ENCODE data around the gene SOWAHC.

The SOWAHC gene

DNA sequence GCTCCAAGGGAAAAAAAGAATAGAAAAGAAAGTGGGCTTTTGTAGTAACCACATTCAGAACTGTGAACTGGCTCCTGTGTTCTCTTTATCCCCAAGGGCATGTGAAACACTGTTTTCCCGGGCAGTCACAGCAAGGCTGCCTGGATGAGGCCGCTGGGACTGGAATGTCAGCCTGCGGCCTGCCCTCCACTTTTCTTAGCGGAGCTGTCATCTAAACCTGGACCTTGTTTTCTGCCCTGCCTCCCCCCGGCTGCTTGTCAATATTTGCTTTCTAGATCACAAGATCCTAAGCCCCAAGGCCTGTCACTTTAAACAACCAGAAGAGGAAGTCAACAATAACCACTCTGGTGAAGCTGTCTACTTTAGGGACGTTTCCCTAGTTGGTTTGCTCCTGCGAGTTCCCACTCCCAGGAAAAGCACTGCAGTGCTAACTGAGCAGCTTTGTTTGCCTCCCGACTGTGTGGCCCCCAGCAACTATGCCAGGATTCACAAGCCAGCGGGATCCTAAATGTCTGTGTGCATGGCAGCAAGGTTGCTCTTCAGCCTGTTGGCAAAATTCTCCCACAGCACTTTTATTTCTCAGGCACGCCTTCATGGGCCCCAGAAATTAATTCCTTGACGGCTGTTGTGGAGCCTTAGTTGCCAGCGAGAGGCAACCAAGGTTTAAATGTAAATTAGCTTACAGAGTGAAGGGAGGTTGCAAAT lies 30.6 kb downstream of the SOWAHC start:
- DNase-seq (ENCODE audit: low read depth in 2 of 2), result no peak

DNA sequence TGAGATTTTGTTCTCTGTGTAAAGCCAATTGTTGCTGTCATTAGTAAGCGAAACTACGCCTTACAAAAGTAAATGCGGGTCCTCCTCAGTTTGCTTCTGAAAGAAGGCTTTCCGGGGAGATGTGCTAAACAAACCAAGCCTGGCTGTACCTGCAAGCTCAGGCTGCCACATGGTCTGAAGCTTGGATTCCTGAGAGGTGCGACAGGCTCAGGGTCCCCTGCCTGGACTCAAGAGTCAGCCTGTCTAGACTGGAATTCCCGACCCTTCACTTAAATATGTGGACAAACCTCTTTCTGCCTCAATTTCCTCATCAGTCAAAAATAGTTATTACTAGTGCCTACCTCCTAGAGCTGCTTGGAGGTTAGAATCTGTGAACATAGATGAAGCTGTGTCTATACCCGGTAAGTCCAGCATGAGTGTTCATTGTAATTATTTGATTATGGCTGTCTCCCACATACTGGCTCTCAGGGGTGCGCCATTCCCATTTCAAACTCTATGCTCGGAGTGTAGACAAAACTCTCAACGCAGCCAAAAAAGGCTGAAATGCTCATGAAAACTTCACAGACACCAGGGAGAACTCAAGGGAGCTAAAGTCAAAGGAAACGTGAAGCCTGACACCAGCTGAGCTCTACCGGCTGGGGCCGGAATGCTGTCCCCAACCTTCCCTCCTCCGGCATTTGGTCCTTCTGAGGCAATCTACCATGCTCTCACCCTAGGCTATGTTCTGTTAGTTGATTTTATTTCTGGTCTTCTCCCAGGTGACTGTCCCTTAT lies 31.4 kb downstream of the SOWAHC start:
- DNase-seq (ENCODE audit: low read depth in 2 of 2), result no peak

DNA sequence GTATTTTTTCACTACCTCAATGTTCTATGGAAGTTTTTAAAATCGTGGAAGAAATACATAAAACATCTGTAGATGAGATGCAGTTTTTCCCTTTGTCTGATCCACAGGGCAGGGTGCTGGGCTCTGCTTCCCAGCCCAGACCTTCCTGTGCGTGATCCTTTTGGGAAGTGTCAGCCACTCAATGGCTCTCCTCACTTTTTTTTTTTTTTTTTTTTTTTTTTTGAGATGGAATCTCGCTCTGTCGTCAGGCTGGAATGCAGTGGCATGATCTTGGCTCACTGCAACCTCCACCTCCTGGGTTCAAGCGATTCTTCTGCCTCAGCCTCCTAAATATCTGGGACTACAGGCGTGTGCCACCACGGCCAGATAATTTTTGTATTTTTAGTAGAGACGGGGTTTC lies 32.8 kb downstream of the SOWAHC start:
- DNase-seq (ENCODE audit: low read depth in 2 of 2), result no peak

DNA sequence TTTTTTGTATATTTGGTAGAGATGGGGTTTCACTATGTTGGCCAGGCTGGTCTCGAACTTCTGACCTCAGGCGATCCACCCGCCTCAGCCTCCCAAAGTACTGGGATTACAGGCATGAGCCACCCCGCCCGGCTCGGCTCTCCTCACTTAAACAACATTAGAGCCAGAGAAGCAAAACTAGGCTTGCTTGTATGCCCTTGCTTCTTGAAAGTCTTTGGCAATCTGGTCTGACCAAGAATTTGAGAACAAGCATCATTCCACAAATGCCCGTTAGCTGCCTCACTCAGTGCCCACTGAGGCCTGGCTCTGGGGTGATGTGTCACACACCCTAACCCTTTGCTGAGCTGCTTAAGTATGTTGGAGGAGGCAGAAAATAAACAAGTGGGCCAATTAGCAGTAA lies 33.5 kb downstream of the SOWAHC start:
- no peak for DNase-seq (ENCODE audit: low read depth in 2 of 2)

DNA sequence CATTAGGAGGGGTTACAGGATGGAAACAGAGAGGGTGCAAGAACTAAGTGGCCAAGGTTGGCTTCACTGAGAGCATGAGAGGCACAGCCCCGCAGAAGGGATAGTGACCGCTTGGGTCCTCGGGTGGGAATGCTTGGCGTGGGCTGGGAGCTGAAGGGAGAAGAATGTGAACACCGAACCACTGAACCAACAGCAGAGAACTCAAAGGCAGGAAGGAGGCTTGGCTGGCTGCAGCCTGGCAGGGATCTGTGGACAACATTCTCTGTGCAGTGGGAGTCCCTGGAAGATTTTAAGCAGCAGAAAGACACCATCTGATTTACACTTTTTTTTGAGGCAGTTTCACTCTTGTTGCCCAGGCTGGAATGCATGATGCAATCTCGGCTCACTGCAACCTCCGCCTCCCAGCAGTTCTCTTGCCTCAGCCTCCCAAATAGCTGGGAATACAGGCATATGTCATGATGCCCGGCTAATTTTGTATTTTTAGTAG lies 33.9 kb downstream of the SOWAHC start:
- DNase-seq (ENCODE audit: low read depth in 2 of 2), result no peak

DNA sequence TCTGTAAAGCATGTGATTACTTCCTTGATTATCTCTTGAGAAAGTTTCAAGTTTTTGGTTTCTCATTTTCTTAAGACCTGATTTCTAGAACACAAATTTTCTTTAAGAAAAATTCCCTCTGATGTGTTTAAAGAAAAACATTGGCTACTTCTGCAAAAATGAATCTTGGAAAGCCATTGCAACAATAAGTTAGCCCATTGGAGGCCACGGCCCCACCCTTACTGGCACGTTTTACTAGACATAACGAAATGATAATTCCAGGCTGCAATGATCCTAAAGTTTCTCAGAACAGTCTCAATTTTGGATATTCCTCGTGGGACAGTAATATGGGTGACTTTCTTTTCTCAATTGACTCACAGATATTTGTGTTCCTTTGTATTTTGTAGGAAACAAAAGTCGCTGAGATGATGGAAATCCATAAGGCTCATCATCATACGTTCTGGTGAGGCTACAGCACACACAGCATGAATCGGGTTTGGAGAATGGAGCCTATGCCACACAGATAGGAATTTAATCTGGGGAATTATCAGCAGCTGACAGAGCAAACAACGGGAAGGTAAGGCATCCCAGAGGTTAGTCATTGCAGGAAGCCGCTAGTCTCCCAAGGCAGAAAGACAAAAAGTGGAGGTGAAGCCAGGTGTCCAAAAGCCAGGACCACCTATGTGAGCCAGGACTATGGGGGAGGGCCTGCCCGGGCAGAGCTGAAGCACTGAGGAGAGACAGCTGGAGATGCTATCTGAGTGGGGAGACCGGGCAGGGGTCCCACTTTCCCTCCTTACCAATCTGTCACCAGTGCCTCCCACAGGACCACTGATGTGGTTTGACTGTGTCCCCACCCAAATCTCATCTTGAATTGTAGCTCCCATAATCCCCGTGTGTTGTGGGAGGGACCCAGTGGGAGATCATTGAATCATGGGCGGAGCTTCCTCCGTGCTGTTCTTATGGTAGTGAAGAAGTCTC lies 35.9 kb downstream of the SOWAHC start:
- no peak for DNase-seq (ENCODE audit: low read depth in 2 of 2)

DNA sequence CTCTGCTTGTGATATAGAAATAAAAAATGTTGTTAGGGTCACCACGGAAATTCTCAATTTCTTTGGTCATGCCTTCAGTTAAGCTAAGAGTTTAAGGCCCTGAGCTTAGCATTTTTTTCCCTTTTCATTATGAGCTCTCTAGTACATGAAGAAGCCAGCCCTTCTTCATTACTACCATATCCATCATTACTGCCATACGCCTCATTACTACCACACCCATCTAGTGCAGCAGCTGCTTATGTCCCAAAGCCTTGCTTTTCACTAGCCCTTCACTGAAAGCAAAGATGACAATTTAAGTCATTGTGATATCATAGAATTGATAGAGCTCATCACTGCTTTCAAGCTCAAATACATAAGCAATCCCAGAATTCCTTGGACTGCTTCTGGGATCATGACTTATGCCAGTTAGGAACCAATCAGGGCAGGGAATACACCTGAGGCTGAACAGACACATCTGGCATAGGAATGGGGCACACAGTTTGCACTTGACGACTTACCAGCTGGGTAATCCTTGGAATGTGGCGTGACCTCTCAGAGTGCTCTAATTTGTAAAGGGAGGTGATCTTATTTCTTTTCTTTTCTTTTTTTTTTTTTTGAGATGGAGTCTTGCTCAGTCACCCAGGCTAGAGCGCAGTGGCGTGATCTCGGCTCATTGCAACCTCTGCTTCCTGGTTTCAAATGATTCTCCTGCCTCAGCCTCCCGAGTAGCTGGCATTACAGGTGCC lies 40.3 kb downstream of the SOWAHC start:
- no peak for DNase-seq (ENCODE audit: low read depth in 2 of 2)

DNA sequence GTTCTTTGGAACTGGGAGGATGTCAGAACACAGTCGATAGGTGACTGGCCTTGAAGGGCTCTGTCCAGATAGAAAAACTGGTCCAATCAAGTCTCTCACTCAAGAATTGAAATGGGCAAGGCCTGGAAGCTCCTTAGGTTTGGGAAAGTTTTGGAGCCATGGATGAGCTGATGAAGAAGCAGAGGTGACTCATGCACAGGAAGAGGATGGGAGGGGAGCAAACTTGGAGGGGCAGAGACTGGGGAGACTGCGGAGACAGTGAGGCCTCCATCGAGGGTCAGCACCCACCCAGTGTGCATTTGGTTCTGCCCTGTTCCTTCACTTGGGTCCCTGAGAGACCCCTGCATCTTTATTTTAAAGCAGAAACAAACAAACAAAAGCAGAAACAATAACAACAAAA lies 41.1 kb downstream of the SOWAHC start:
- DNase-seq (ENCODE audit: low read depth in 2 of 2), result no peak

DNA sequence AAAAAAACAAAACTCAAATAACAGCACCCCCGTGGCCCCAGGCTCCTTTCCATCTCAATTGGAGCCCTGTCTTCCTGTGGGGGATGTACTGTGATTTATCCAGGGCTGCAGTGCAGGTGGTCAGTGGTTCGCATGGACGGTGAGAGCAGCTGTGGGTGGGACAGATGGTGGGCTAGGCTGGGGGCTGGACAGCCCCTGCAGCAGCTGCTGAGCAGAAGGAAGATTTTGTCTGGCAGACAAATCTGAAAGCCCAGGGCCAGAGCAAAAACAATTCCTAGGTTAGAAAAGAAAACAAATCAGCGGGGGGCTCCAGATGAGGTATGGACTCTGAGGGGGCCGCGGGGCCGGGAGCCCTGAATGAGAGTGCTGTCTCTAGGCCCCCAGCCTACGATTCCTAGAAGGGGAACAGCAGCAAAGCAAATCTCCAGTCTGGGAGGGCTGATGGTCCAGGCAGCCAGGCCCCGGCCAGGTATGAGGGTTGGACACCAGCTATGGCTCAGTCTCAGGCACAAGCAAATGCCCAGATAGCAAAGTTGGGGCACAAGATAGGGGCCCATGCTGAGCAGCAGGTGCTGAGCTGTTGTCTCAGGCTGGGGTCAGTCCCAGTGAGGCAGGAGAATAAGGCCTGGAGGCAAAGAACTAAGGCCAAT lies 45.4 kb downstream of the SOWAHC start:
- no peak for DNase-seq (ENCODE audit: low read depth in 2 of 2)

DNA sequence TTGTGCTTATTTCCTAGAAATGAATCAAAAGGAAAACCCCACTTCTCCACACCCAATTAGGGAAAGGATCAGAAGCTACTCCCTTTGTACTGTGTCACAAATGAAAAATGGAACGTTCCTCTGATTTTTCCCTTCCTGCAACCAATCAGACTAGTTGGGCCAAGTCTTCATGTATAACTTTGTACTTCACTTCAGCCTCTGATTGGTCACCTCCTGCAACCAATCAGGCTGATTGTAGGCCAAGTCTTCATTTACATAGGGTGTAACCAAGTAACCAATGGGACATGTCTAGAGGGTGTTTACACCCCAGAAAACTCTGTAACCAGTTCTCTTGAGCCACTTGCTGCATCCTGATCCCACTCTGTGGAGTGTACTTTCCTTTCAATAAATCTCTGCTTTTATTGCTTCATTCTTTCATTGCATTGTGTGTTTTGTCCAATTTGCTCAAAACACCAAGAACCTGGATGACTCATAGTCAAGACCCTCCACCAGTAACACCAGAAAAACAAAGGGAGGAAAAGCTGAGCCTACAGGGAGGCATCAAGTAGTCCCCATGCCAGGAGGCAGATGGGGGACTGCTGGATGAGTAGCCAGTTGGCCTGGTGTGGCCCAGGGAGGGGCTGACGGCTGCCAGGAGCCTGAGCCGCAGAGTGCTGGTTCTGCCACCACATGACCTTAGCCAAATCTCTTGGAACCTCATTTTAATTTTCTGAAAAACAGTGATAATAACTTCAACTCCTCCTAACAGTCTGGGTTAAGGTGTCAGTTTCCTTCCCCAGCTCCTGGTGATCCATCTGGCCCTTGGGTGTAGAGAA lies 46.1 kb downstream of the SOWAHC start:
- no peak for DNase-seq (ENCODE audit: low read depth in 2 of 2)

DNA sequence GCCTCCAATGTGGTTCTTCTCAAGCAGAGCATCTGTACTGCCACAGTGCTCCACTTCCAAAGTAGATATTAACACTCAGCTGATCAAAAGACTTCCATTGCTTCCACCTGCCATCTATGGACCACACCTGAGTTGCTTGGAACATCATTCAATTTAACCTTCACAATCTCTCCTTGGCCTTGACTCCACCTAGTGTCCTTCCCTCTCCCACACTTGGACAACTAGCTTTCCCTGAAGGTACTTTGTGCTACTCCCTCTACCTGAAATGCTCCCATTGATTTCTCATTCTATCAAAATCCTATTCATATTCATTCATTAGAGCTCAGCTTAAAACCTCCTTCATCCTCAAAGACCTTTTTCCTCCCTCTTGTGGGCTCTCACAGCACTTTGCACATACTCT lies 48.7 kb downstream of the SOWAHC start:
- DNase-seq (ENCODE audit: low read depth in 2 of 2), result no peak

DNA sequence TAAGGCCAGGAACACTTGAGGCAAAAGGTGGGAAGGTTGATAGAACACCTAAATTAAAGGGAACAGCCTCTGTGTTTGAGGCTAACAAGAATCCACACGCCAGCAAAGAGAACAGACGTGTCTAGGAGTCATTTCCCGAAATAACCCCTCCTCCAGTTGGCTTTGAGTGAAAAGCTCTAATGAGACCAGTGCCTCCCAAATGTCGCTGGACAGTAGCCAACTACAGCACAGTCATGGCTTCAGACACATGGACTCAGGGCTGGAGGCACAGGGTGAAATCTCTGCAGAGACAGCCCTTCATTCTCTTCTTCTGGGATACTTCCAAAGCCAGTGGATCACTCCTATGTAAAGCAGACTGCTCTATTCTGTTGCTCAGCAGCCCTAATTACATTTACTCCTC lies 49.6 kb downstream of the SOWAHC start:
- DNase-seq (ENCODE audit: low read depth in 2 of 2), result no peak

DNA sequence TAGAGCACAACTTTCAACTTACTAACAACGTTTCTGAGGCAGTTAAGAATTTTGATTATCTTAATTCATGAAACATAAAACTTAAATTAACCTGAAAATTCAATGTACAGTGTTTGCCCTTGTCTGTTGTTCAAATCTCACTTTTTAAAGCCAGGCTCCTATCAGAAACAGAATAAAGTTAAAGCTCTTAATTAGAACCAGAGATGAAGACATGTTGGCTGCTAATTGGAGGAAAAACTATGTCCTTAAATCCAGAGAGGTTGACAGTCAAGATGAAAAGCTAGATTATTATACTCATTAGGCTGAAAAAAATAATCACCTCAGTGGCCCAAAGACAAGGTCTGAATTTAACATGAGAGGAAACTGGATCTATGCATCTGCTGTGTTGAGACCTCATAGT lies 52.3 kb downstream of the SOWAHC start:
- no peak for DNase-seq (ENCODE audit: low read depth in 2 of 2)

Data from stimulated activated CD8-positive, alpha-beta memory T cell treated with anti-CD3 and anti-CD28 coated beads, Interleukin-7, amount 100 ng/mL, for 1 hour (primary cell).